ENCODE data around the gene SC5D.

Gene SC5D

GRCh38 chr11:121326230-121326629, 33.7 kb downstream of the SC5D start:
- no peak for DNase-seq (ENCODE audit: low read depth)
- H3K4me3 ChIP-seq (ENCODE audit: low read depth, low read length) = no peak overlapping the region
- no peak for TF ChIP-seq MAX (IDR thresholded peaks at IDR 0.05; ENCODE audit: low read depth, low read length)
- TF ChIP-seq POLR2A (IDR thresholded peaks at IDR 0.05; ENCODE audit: extremely low read depth, insufficient read length) = no peak
- TF ChIP-seq MYC (IDR thresholded peaks at IDR 0.05; ENCODE audit: low read depth, low read length) = no peak
- TF ChIP-seq, protein P1, sequence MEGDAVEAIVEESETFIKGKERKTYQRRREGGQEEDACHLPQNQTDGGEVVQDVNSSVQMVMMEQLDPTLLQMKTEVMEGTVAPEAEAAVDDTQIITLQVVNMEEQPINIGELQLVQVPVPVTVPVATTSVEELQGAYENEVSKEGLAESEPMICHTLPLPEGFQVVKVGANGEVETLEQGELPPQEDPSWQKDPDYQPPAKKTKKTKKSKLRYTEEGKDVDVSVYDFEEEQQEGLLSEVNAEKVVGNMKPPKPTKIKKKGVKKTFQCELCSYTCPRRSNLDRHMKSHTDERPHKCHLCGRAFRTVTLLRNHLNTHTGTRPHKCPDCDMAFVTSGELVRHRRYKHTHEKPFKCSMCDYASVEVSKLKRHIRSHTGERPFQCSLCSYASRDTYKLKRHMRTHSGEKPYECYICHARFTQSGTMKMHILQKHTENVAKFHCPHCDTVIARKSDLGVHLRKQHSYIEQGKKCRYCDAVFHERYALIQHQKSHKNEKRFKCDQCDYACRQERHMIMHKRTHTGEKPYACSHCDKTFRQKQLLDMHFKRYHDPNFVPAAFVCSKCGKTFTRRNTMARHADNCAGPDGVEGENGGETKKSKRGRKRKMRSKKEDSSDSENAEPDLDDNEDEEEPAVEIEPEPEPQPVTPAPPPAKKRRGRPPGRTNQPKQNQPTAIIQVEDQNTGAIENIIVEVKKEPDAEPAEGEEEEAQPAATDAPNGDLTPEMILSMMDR (IDR thresholded peaks at IDR 0.05; ENCODE audit: low read depth, low read length) = no peak

GRCh38 chr11:121327553-121327952, 35.0 kb downstream of the SC5D start:
- TF ChIP-seq MYC (IDR thresholded peaks at IDR 0.05; ENCODE audit: low read depth, low read length) (no peak), MAX (IDR thresholded peaks at IDR 0.05; ENCODE audit: low read depth, low read length) (no peak), POLR2A (IDR thresholded peaks at IDR 0.05; ENCODE audit: extremely low read depth, insufficient read length) (no peak)
- TF ChIP-seq, protein P1 (IDR thresholded peaks at IDR 0.05; ENCODE audit: low read depth, low read length) = no peak
- no peak overlapping the region for H3K4me3 ChIP-seq (ENCODE audit: low read depth, low read length)
- DNase-seq (ENCODE audit: low read depth) = no peak

GRCh38 chr11:121328176-121328966, 35.8 kb downstream of the SC5D start:
- DNase-seq (ENCODE audit: low read depth) = peak; percentile 42

DNA sequence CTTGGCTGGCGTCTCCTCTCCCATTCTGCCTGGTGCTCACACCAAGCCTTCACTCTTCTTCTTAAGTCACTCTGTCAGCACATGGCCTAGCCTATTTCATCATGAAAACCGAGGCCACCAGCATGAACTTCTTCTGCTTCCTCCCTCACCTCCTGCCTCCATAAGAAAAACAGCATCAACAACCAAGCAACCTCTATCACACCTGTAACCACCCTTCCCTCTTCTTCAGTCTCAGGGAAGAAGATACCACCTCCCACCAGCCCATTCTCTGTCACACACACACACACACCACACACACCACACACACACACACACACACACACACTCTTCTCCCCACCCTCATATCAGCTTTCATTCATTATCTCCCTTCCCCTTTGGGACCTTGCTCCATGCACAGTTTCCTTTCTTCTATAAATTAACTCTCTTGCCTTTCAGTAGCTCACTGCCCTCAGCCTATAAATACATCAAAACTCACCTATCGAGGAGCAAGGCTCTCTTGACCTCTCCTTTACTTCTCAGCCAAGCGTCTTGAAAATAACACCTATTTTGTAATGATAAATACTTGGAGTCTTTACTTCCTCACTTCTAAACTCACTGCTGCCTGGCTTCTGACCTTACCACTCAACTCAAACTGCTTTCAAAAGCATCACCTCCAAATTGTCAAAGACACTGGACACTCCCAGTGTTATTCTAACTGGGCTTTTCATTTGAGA, 36.6 kb downstream of the SC5D start:
- TF ChIP-seq, protein P1 (IDR thresholded peaks at IDR 0.05; ENCODE audit: low read depth, low read length) = no peak
- TF ChIP-seq MYC (IDR thresholded peaks at IDR 0.05; ENCODE audit: low read depth, low read length) (peak; percentile 76), MAX (IDR thresholded peaks at IDR 0.05; ENCODE audit: low read depth, low read length) (peak; percentile 82), POLR2A (IDR thresholded peaks at IDR 0.05; ENCODE audit: extremely low read depth, insufficient read length) (no peak)
- DNase-seq (ENCODE audit: low read depth) = peak; percentile 70
- no peak overlapping the region for H3K4me3 ChIP-seq (ENCODE audit: low read depth, low read length)

More at GRCh38 chr11:121328176-121328966, 35.8 kb downstream of the SC5D start:
- TF ChIP-seq MAX (IDR thresholded peaks at IDR 0.05; ENCODE audit: low read depth, low read length) (no peak), POLR2A (IDR thresholded peaks at IDR 0.05; ENCODE audit: extremely low read depth, insufficient read length) (no peak), MYC (IDR thresholded peaks at IDR 0.05; ENCODE audit: low read depth, low read length) (no peak)
- TF ChIP-seq, protein P1 (IDR thresholded peaks at IDR 0.05; ENCODE audit: low read depth, low read length) = no peak
- H3K4me3 ChIP-seq (ENCODE audit: low read depth, low read length) = no peak overlapping the region

DNA sequence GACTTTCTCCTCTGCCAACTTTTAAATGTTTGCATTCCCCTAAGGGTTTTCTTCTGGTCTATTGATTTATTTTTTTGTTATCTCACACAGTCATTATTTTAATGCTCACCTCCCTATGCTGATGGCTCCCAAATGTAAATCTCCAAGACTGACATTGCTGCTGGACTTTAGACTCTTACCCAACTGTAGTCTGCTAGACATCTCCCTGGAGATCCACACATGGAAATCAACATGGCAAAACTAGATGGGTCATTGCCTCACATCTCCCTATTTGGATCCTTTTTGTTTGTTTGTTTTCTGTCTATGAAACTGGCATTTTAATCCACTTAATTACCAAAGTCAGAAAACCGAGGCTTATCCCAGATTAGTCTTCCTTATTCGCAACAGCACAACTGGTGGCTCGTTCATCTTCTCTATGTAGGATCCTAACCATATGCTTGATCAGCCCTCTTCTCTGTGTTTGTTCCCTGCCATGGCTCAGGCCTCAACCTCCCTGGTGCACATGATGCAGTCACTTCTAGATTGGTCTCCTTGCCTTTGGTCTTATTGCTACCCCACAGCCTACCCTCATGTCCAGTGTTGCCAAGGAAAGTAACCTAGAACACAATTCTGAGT, 37.3 kb downstream of the SC5D start:
- no peak overlapping the region for H3K4me3 ChIP-seq (ENCODE audit: low read depth, low read length)
- DNase-seq (ENCODE audit: low read depth) = no peak
- TF ChIP-seq MYC (IDR thresholded peaks at IDR 0.05; ENCODE audit: low read depth, low read length) (no peak), POLR2A (IDR thresholded peaks at IDR 0.05; ENCODE audit: extremely low read depth, insufficient read length) (no peak), MAX (IDR thresholded peaks at IDR 0.05; ENCODE audit: low read depth, low read length) (no peak)
- TF ChIP-seq, protein P1 (IDR thresholded peaks at IDR 0.05; ENCODE audit: low read depth, low read length) = no peak
